SKM-1 (cell line): Measurements from ENCODE around the gene BCL2L1.
"Not testable (repeated sequence)": the region's sequence is repeated elsewhere in the genome, so short reads cannot be mapped to it uniquely, and the experiment has no call there.

Experiments
- DNase-seq: peaks from one replicate; lab custom pipeline; 2025; ENCODE audit not compliant: unreplicated experiment; lab: John Stamatoyannopoulos, UW

Gene BCL2L1

DNA sequence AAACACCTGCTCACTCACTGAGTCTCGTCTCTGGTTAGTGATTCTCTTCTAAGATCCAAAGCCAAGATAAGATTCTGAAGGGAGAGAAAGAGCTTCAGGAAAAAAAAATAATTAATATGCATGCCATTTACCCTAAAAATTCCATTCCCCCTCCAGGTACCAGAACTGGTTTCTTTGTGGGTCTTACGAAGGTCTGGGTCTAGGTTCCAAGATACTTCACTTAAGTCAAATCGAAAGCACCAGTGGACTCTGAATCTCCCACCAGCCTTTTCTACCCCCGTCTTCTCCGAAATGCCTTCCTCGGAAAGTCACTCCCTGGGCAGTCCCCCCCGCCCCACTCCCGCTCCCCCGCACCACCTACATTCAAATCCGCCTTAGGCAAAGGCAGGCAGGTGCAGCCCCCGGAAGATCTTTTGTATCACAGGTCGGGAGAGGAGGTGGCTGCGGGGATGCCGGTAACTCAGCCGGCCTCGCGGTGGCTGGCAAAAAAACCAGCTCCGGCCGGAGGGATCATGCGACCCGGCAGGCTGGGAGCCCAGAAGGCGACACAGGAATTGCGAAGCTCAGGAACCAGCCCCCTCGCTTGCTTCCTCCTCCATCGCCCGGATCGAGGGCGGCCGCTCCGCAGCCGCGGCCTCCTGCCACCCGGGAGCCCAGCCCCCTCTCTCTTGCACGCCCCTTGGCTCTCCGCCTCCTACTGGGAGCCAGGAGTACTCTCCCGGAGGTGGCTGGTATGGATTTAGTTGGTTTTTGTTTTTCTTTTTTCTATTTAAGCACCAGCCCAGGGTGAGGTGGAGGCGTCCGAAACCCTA, at the start of gene BCL2L1:
Gene BCL2L1, minus strand, starts transcription at position 612 of the 812 bp plus-strand sequence. CDS start 650 bp downstream, outside the sequence.
- DNase-seq = peak; percentile 74

DNA sequence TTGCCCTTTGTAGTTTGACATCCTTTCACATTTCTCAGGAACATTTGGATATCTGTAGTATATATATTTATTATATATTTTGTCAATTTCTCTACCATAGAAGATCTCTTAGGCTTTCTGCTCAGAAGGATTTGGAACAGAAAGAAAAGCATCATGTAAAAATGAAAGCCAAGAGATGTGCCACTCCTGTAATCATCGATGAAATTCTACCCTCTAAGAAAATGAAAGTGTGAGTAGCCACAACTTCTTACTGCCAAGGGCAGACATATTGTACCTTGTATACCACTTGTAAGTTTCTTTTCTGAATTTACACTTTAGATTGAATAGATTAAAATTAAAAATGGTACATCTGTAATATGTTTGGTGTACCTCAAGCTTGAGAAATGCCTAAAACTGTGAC, 47.6 kb upstream of the BCL2L1 start:
- no peak for DNase-seq

DNA sequence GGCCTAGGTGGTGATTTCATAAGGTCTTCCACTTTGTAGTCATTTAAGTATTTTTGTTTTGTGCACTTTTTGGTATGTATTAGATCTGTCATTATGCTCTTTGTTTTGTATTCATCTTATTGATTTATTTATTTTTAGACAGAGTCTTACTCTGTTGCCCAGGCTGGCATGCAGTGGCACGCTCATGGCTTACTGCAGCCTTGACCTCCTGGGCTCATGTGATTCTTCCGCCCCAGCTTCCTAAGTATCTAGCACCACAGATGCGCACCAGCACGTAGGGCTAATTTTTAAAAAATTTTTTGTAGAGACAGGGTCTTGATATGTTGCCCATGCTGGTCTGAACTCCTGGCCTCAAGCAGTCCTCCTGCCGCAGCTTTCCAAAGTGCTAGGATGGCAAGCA, 47.0 kb upstream of the BCL2L1 start:
- no peak for DNase-seq

DNA sequence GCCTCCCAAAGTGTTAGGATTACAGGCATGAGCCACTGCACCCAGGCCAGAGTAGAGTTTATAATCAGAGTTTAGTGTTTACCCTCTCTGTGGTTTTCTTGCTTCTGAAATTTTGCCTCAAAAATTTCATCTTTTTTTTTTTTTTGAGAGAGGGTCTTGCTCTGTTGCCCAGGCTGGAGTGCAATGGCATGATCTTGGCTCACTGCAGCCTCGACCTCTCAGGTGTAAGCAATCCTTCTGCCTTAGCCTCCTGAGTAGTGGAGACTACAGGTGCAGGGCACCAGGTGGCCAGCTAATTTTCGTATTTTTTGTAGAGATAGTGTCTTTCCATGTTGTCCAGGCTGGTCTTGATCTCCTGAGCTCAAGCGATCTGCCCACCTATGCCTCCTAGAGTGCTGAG, 45.1 kb upstream of the BCL2L1 start:
- DNase-seq = no peak

DNA sequence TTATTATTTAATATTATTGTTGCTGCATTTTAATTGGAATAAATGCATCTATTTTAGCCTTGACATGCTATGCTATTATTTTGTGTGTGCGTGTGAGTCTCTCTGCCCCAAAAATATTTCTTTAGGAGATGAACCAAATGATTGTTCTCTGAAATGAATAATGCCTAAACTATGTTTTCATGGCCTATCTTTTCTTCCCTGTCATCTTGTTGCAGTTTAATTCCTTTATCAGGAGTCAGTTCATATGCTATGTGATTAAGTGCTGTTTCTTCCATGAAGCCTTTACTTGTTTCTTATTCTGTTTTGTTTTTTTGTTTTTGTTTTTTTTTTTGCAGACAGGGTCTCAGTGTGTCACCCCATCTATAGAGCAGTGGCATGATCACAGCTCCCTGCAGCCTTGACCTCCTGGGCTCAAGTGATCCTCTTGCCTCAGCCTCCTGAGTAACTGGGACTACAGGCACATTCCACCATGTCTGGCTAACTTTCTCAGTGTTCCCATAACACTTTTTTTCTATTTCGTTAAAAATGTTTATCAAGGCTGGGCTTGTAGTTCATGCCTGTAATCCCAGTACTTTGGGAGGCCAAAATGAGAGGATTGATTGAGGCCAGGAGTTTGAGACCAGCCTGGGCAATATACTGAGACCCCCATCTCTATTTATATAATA, 42.1 kb upstream of the BCL2L1 start:
- no peak for DNase-seq

DNA sequence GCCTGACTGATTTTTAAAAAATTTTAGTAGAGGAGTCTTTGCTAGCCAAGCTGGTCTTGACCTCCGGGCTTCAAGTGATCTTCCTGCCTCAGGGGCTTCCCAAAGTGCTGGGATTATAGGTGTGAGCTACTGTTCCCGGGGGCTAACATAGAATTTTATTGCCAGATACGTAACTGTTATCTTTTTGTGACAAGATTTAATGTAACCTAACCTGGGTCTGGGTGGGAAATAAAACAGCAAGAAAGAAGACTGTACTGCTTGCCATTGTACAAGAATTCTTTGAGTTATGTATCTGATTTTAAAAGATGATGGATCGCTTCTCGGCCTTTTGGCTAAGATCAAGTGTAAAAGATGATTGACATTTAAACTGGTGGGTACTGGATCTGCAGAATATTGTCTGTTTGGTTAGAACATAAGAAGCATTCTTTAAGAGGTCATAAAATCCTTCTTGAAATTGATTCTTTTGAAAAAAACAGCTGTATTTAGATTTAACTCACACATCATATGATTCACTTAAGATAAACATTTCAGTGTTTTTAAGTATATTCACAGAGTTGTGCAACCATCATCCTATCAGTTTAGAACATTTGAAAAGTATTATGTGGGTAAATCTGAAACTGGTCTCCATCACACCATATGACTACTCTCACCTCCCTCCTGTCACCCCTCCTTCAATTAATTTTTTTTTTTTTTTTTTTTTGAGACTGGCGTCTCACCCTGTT, 38.0 kb upstream of the BCL2L1 start:
- DNase-seq = no peak

DNA sequence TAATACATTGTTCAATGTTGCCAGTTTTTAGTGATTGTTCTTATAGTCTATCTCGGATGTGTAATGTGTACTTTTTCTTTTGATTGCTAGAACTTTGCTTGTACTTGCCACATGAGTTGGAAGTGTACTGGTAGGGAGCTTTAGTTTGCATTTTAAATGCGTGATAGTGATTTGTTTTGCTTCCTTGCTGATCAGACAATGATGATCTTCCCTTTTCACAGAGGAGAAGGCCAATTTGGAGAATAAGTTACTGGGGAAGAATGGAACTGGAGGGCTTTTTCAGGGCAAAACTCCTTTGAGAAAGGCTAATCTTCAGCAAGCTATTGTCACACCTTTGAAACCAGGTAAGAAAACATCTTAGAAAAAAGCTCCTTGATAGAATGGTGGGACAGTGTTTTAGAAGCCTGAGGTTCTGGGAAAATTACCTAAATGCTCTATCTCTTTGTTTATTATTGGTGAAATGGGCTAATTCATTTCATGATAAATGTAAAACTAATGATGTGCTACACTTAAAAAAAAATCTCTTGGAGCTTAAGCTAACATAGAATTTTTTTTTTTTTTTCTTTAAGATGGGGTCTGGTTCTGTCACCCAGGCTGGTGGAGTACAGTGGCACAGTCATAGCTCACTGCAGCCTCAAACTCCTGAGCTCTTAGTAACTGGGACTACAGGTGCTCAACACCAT, 37.3 kb upstream of the BCL2L1 start:
- no peak for DNase-seq

DNA sequence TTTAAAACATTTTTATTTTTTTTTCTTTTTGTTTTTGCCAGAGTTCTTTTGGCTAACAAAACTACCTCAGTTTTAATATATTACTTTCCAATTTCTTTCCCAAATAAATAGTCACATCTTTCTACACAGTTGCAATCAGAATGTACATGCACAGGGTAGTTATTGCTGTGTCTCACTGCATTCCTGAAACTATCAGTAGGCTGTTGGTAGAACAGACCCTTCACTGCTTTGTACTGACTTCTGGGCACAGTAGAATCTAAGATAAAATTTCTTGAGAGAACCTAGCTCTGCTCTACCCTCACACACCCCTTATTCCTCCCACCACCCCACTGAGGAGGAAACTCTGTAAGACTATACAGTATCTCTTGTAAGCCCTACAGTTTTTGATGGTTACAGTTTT, 36.3 kb upstream of the BCL2L1 start:
- DNase-seq = no peak

DNA sequence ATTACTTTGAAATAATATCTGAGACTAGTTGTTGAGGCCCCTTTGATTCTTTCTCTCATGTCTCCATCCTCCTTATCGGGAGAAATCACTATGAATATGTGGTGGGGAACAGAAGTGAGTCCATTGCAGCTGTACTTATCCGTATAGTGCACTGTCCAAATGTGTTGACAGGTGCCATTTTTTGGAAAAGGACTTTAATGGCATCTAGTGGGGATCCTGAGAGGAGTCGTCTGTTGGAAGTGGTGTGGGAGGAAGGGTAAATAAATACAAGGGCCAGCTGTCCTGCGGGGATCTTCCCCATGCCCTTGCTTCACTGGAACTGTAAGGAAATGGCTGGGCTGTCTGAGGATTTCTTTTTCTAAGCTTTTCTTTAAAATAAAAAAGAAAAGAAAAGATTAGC, 35.9 kb upstream of the BCL2L1 start:
- DNase-seq = no peak

DNA sequence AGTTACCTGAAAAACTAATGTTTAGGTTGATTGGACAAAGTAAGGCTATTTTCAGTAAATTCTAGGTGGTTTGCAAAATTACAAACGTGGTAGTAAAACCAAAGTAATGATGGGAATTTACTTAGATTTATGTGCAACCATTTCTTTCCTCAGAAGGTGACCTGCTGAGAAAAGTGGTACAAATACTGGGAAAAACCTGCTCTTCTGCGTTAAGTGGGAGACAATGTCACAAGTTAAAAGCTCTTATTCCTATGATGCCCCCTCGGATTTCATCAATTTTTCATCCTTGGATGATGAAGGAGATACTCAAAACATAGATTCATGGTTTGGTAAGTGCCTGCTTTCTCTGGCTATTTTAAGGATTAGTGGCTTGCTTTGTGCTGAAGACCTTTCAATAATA, 34.6 kb upstream of the BCL2L1 start:
- no peak for DNase-seq

DNA sequence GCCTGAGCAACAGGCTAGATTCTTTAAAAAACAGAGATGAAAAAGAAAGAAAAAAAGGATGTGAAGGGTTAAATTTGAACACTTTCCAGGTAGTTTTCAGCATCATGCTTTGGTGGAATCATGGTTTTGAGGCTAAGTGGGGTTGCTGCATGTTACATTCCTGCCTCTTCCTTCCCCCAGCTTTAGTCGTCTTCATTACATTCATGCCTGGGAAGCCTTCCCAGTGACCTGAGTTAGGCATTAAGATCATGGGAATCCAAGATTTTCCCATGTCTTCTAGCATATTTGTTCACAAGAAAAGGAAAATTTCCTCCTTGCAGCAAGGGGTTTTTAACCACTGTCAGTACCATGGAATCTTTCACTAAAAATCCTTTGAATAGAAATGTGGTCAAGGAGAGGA, 28.5 kb upstream of the BCL2L1 start:
- DNase-seq = no peak

DNA sequence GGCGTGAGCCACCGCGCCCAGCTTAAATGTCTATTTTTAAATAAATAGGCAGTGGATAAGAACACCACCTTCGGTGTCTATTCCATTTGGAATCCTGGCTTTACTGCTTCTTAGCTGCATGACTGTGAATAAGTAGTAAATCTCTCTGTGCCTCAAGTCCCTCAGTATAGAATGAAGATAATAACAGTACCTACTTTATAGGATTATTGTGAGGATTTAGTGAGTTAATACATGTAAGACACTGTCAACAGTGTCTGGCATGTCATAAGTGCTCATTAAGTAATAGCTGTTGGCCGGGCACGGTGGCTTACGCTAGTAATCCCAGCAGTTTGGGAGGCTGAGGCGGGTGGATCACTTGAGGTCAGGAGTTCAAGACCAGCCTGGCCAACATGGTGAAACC, 26.6 kb upstream of the BCL2L1 start:
- no peak for DNase-seq

DNA sequence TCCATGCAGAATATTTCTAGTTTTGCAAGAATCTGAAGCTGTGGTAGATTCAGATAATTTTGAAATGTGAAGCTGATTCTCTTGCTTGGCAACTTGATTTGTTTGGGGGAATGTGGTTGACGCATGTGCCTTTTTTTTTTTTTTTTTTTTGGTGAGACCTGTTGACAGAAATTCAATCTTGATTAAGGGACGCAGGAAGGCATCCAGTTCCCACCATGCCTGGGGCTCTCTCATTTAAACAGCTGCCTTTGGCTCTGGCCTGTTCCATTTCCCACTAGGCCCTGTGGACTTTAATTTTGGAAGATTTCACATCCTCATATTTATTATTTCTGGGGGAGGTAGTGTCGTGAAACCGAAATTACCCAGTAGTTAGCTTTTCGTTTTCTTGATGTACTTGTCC, 25.0 kb upstream of the BCL2L1 start:
- no peak for DNase-seq

DNA sequence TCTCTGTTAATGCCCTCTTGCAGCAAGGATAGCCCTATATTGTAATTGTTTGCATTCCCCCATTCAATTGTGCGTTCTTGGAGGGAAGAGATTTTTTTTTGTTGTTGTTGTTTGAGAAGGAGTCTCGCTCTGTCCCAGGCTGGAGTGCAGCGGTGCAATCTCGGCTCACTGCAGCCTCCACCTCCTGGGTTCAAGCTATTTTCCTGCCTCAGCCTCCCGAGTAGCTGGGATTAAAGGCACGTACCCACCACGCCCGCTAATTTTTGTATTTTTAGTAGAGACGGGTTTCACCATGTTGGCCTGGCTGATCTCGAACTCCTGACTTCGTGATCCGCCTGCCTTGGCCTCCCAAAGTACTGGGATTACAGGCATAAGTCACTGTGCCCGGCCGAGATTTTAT, 24.4 kb upstream of the BCL2L1 start:
- not testable (repeated sequence) for DNase-seq

DNA sequence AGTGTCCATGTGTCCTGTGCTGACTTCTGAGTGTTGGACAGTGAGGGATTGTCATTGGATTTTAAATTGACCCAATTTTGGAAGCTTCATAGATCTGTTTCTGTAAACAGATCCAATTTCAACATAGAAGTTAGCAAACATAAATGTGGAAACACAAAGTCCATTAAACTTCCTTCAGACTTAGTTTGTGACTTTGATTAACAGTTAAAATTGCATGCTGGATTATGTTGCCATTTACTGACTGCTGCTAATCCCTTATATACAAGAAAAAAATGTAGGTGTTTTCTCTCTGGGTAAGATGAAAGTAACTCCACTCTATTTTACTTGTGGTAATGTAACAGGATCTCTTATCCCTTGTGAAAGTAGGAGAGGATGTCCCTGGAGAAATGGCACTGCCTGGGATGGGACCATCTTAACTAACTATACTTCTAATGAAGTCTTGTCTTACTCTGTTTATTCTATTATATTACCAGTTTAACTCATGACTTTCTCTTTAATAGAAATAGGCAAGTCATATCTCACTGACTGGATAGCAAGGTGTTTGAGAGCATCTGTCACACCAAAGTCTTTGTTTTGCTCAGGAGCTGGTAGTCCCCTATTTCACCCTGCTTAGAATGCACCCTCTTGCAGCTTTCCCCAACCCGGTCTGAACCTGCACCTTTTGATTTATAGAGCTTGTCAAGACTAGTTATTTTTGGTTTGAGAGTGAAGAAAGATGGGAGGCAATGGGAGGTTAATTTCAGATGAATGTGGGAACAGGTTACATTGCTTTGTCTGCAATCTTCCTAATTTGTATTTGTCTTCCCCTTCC, 23.6 kb upstream of the BCL2L1 start:
- DNase-seq = no peak

DNA sequence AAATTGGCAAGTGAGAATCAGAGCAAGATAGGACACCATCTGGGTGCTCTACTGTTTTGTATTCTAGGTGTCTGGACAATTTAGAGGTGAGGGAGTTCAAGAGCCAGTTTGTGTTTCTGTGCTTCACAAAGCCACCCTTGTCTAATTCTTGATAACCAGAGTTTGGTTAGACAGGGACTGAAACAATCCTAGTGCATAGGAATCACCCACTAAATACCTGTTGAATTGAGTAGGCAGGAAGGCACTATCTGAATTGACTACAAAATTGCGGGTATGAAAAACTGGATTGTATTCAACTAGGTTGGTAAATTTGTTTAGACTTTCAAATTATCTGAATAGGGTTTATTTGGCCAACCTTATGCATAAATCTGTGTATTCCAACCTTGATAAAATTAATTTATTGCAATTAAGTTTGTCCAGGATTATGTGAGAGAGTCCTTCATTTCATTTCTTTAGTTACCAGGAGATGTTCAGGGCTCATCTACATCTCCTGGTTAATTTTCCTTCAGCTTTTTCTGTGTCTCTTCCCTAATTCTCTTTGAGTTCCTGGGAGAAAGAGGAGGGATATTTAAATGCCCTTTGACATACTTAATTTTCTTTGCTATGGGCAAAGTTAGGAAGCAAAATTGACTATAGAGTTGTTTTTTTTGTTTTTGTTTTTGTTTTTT, 18.1 kb upstream of the BCL2L1 start:
- no peak for DNase-seq

DNA sequence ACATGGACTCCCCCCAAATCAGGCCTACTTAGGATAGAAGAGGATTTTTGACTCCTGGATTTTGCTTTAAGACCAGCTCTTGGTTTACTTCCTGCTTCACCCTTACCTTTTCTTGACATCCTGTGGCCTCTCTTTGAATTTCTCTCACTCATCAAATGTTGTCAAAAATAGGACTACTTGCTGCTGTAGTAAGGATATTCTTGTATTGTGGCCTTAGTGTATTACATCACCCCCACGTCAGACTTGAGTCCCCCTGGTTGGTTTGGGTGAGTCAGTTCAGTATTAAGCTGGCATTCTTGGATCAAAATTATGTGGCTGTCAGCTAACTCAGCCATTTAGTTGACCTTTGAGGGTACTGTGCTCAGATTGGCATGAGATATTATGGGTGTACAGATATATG, 17.5 kb upstream of the BCL2L1 start:
- DNase-seq = no peak

DNA sequence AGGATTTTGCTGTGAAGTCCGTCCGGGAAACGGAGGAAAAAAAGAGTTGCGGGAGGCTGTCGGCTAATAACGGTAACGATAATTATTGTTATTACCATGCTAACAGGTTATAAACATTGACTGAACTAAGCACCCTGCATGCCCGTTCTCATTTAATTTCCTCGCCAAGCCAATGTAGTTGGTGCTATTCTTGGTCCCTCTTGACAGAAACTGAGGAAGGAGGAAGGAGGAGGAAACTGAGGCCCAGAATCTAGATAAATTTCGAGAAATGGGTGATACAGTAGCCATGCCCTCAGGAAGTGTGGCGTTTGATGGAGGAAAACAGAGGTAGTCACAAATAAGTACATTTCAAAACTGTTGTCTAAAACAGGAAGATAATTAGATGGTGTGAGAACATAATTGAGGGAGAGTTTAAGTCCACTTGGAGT, 16.9 kb upstream of the BCL2L1 start:
- DNase-seq = no peak

DNA sequence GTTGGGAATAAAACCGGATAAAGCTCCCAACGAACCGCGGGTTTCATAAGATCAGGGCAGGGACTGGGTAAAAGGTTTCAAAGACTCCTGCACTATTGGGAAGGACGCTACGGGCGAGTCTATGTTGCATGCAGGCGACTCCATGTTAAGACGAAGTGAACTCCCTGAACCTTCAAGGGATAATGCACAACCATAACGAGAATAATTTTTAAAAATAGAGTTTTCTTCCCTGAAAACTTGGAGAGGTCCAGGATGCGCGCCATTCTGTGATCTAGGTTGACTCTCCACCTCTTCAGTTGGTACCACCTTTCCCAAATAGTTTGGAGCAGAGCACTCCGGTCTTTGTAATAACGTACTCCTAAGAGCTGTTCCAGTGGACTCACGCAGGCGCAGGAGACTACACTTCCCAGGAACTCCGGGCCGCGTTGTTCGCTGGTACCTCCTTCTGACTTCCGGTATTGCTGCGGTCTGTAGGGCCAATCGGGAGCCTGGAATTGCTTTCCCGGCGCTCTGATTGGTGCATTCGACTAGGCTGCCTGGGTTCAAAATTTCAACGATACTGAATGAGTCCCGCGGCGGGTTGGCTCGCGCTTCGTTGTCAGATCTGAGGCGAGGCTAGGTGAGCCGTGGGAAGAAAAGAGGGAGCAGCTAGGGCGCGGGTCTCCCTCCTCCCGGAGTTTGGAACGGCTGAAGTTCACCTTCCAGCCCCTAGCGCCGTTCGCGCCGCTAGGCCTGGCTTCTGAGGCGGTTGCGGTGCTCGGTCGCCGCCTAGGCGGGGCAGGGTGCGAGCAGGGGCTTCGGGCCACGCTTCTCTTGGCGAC, 16.3 kb upstream of the BCL2L1 start, which contains the start of gene TPX2:
Gene TPX2, plus strand, starts transcription at position 562 of the 821 bp plus-strand sequence. CDS start 18,187 bp downstream, outside the sequence.
- peak; percentile 90 for DNase-seq
